Body of pancreas (tissue), 4 donors: Measurements from ENCODE around the gene OR6C1.

ENCODE experiments used
- CTCF ChIP-seq, 7 experiments: fragments of 450-650 bp in 4 of 7; fragments of 200-600 bp in 3 of 7; sonication (generic) in 3 of 7; IDR thresholded peaks; one replicate each; pipeline ENCODE4 v1.5.1; 2016 to 2019; ENCODE audit warnings: antibody characterized with exemption in 7 of 7
- POLR2A ChIP-seq, 3 donors: fragments of 450-650 bp; IDR thresholded peaks; one replicate each; pipeline ENCODE4 v1.6.1; 2016; ENCODE audit warnings: antibody characterized with exemption in 3 of 3, mild to moderate bottlenecking in 2 of 3

- TF ChIP-seq CTCF (IDR thresholded peaks at IDR 0.05) (no peak), POLR2A (IDR thresholded peaks at IDR 0.05) (no peak)
Observed at GRCh38 chr12:55365086-55365485, 50.9 kb downstream of the OR6C1 start.
